ENCODE data around the gene ABCB11. TPM values are rescaled to one million over a fixed set of nuclear protein-coding genes. Genes with fewer than 3 reads are reported as not detected.

ABCB11 gene
- total RNA-seq, 4 donors from 2014 or later, result 0.10 to 0.24 (median 0.12) TPM; not detected in 1

DNA sequence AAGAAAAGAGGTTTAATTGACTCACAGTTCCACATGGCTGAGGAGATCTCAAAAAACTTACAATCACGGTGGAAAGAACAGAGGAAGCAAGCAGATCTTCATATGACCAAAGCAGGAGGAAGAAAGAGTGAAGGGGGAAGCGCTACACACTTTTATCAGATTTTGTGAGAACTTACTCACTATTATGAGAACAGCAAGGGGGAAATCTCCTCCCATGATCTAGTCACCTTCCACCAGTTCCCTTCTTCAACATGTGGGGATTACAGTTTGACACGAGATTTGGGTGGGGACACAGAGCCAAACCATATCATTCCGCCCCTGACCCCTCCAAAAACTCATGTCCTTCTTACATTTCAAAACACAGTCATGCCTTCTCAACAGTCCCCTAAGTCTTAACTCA, 75.8 kb downstream of the ABCB11 start:
- intact Hi-C loops (cut with DNase I; ENCODE audit: low total_unique reads) (no loop called here), in situ Hi-C loops (cut with MboI; ENCODE audit: low sequenced_read_pairs in 4 of 4) (loop anchor here in 2 of 4 donors (10.0 to 25.0 kb wide), 2 partner anchors 179 to 182 kb away; no protein-coding TSS in a partner anchor)
- no peak for TF ChIP-seq CTCF (IDR thresholded peaks at IDR 0.05 in 4 of 5, conservative IDR thresholded peaks at IDR 0.05 in 1 of 5)
- no peak for TF ChIP-seq POLR2A (IDR thresholded peaks at IDR 0.05)
- no peak overlapping the region for H3K27ac ChIP-seq
- no peaks in the 10 kb centered on the region for H3K36me3 ChIP-seq
- no peaks in the 10 kb centered on the region for H3K9me3 ChIP-seq
- H3K27me3 ChIP-seq, result no peaks in the 10 kb centered on the region
- no peak for ATAC-seq
- H3K4me1 ChIP-seq, result no peaks in the 10 kb centered on the region
- DNase-seq, result no peak
- H3K4me3 ChIP-seq, result no peak overlapping the region

DNA sequence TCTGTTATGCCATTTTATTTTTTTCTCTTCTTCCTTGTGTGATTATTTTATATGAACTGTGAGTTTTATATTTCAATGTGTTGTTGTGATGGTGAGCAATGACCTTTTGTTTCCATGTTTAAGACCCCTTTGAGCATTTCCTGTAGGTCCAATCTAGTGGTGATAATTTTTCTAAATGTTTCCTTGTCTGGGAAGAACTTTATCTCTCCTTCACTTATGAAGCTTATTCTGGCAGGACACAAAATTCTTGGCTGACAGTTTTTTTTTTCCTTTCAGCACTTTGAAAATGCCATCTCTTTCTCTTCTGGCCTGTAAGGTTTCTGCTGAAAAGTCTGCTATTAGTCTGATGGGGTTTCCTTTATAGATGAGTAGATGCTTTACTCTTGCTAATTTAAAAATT, 76.9 kb downstream of the ABCB11 start:
- ATAC-seq (no peak), DNase-seq (no peak)
- H3K27me3 ChIP-seq, result no peaks in the 10 kb centered on the region
- no peak overlapping the region for H3K4me3 ChIP-seq
- intact Hi-C loops (cut with DNase I; ENCODE audit: low total_unique reads) (no loop called here), in situ Hi-C loops (cut with MboI; ENCODE audit: low sequenced_read_pairs in 4 of 4) (loop anchor here in 2 of 4 donors (10.0 to 25.0 kb wide), 2 partner anchors 181 to 183 kb away; no protein-coding TSS in a partner anchor)
- H3K4me1 ChIP-seq, result no peaks in the 10 kb centered on the region
- no peak overlapping the region for H3K27ac ChIP-seq
- no peaks in the 10 kb centered on the region for H3K36me3 ChIP-seq
- no peak for TF ChIP-seq POLR2A (IDR thresholded peaks at IDR 0.05)
- no peak for TF ChIP-seq CTCF (IDR thresholded peaks at IDR 0.05 in 4 of 5, conservative IDR thresholded peaks at IDR 0.05 in 1 of 5)
- no peaks in the 10 kb centered on the region for H3K9me3 ChIP-seq

DNA sequence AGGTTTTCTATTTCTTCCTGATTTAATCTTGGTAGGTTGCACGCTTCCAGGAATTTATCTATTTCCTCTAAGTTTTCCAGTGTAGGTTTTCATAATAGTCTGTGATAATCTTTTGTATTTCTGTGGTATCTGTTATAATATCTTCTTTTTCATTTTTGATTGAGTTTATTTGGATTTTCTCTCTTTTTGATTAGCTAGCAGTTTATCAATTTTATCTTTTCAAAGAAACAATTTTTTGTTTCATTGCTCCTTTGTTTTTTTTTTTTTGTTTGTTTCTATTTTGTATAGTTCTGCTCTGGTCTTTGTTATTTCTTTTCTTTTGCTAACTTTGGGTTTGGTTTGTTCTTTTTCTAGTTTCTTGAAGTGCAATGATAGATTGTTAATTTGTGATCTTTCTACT, 78.7 kb downstream of the ABCB11 start:
- TF ChIP-seq POLR2A (IDR thresholded peaks at IDR 0.05), result no peak
- TF ChIP-seq CTCF (IDR thresholded peaks at IDR 0.05 in 4 of 5, conservative IDR thresholded peaks at IDR 0.05 in 1 of 5), result no peak
- Histone ChIP-seq H3K27me3 (no peaks in the 10 kb centered on the region), H3K36me3 (no peaks in the 10 kb centered on the region), H3K9me3 (no peaks in the 10 kb centered on the region), H3K27ac (no peak overlapping the region), H3K4me1 (no peaks in the 10 kb centered on the region), H3K4me3 (no peak overlapping the region)
- DNase-seq (no peak), ATAC-seq (no peak)
- intact Hi-C loops (cut with DNase I; ENCODE audit: low total_unique reads), result no loop called here
- in situ Hi-C loops (cut with MboI; ENCODE audit: low sequenced_read_pairs in 4 of 4), result loop anchor here in 2 of 4 donors (10.0 to 25.0 kb wide), 2 partner anchors 182 to 185 kb away; no protein-coding TSS in a partner anchor

DNA sequence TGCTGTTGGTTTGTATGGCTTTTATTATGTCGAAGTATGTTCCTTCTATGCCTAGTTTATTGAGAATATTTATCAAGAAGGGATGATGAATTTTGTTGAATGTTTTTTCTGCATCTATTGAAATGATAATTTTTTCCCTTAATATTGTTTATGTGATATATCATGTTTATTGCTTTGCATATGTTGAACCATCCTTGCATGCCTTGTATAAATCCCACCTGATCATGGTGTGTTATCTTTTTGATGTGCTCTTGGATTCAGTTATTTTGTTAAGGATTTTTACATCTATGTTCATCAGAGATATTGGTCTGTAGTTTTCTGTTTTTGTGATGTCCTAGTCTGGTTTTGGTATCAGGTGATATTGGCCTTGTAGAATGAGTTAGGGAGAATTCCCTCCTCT, 79.3 kb downstream of the ABCB11 start:
- TF ChIP-seq CTCF (IDR thresholded peaks at IDR 0.05 in 4 of 5, conservative IDR thresholded peaks at IDR 0.05 in 1 of 5), result no peak
- TF ChIP-seq POLR2A (IDR thresholded peaks at IDR 0.05), result no peak
- in situ Hi-C loops (cut with MboI; ENCODE audit: low sequenced_read_pairs in 4 of 4), result loop anchor here in 2 of 4 donors (10.0 to 25.0 kb wide), 2 partner anchors 183 to 185 kb away; no protein-coding TSS in a partner anchor

GRCh38 chr2:168949324-168949723, 81.8 kb downstream of the ABCB11 start:
- Histone ChIP-seq H3K27ac (no peak overlapping the region), H3K4me3 (no peak overlapping the region), H3K27me3 (no peaks in the 10 kb centered on the region), H3K9me3 (no peaks in the 10 kb centered on the region), H3K4me1 (no peaks in the 10 kb centered on the region), H3K36me3 (no peaks in the 10 kb centered on the region)
- no peak for TF ChIP-seq POLR2A (IDR thresholded peaks at IDR 0.05)
- intact Hi-C loops (cut with DNase I; ENCODE audit: low total_unique reads), result no loop called here
- ATAC-seq (no peak), DNase-seq (no peak)
- in situ Hi-C loops (cut with MboI; ENCODE audit: low sequenced_read_pairs in 4 of 4), result no loop called here

More for the DNA sequence above, 79.3 kb downstream of the ABCB11 start:
- DNase-seq (no peak), ATAC-seq (no peak)
- H3K36me3 ChIP-seq, result no peaks in the 10 kb centered on the region
- H3K4me3 ChIP-seq, result no peak overlapping the region
- no peaks in the 10 kb centered on the region for H3K9me3 ChIP-seq
- intact Hi-C loops (cut with DNase I; ENCODE audit: low total_unique reads), result no loop called here
- H3K27ac ChIP-seq, result no peak overlapping the region
- H3K27me3 ChIP-seq, result no peaks in the 10 kb centered on the region
- no peaks in the 10 kb centered on the region for H3K4me1 ChIP-seq

All from gastrocnemius medialis (tissue), 4 donors.